SJCRH30 (cell line): Measurements from ENCODE around the gene RNF208. TPM values are rescaled to one million over a fixed set of nuclear protein-coding genes. Genes with fewer than 3 reads are reported as not detected.

Source experiments
- DNase-seq, 2 experiments: peaks; one replicate each; pipeline ENCODE4 v3.0.0-alpha.2; 2015 to 2020
- H3K27ac ChIP-seq: fragments of 250-450 bp; sonication (Bioruptor Pico); 2 replicates; pipeline ENCODE4 v1.5.1; 2020; ENCODE audit warnings: mild to moderate bottlenecking, moderate library complexity
- H3K27me3 ChIP-seq: fragments of 250-450 bp; sonication (Bioruptor Pico); 2 replicates; pipeline ENCODE4 v1.5.1; 2020; ENCODE audit warnings: mild to moderate bottlenecking, moderate library complexity
- H3K36me3 ChIP-seq: fragments of 250-450 bp; sonication (Bioruptor Pico); 2 replicates; pipeline ENCODE4 v1.5.1; 2020; ENCODE audit warnings: mild to moderate bottlenecking, moderate library complexity
- H3K4me1 ChIP-seq: fragments of 250-450 bp; sonication (Bioruptor Pico); 2 replicates; pipeline ENCODE4 v1.5.1; 2020; ENCODE audit warnings: mild to moderate bottlenecking, moderate library complexity
- H3K4me3 ChIP-seq: fragments of 250-450 bp; sonication (Bioruptor Pico); 2 replicates; pipeline ENCODE4 v1.5.1; 2020; ENCODE audit warnings: mild to moderate bottlenecking, moderate library complexity
- H3K9me3 ChIP-seq: fragments of 250-450 bp; sonication (Bioruptor Pico); replicated peaks from 2 replicates; pipeline ENCODE4 v1.5.1; 2020; ENCODE audit warnings: mild to moderate bottlenecking, moderate library complexity
- total RNA-seq: library from RNA; depleted of rRNA; stranded (reverse); fragments of >200 nt; shearing (Covaris generic); gene quantifications from 2 replicates; pipeline ENCODE4 v1.2.3, GENCODE V29; 2014

The RNF208 gene
- total RNA-seq, 1 experiment from 2014 or later: 0.43 TPM

- peaks cover 11% of the 10 kb centered on the region; the same call in 1 of the 2 replicates for H3K36me3 ChIP-seq
- peaks cover 8% of the 10 kb centered on the region for H3K4me1 ChIP-seq
- no peak overlapping the region for H3K4me3 ChIP-seq
- no peaks in the 10 kb centered on the region for H3K9me3 ChIP-seq
- DNase-seq: no peak
- no peaks in the 10 kb centered on the region for H3K27me3 ChIP-seq
- H3K27ac ChIP-seq: no peak overlapping the region
Observed at GRCh38 chr9:137256856-137257255, 34.8 kb upstream of the RNF208 start.

- Histone ChIP-seq H3K9me3 (no peaks in the 10 kb centered on the region), H3K27ac (no peak overlapping the region), H3K4me1 (peaks cover 8% of the 10 kb centered on the region), H3K4me3 (peak overlapping the region; percentile 98; the same call in 1 of the 2 replicates), H3K27me3 (no peaks in the 10 kb centered on the region), H3K36me3 (peaks cover 11% of the 10 kb centered on the region; the same call in 1 of the 2 replicates)
- DNase-seq: no peak
Observed at GRCh38 chr9:137256362-137256761, 34.3 kb upstream of the RNF208 start.

GRCh38 chr9:137255448-137256114 is 33.5 kb upstream of the RNF208 start:
- H3K4me1 ChIP-seq: peaks cover 8% of the 10 kb centered on the region
- H3K9me3 ChIP-seq: no peaks in the 10 kb centered on the region
- no peaks in the 10 kb centered on the region; the same call in 1 of the 2 replicates for H3K27me3 ChIP-seq
- peak overlapping the region; percentile 98 for H3K4me3 ChIP-seq
- peak overlapping the region; percentile 37; the same call in 1 of the 2 replicates for H3K27ac ChIP-seq
- peak; percentile 67 to 73 for DNase-seq
- H3K36me3 ChIP-seq: peaks cover 11% of the 10 kb centered on the region; the same call in 1 of the 2 replicates

GRCh38 chr9:137254624-137255447 is 32.8 kb upstream of the RNF208 start, which contains the start of gene NELFB:
NELFB (plus strand) TSS chr9:137255327.
- peak; percentile 93 to 94 for DNase-seq
- Histone ChIP-seq H3K4me3 (peak within 1 kb of the TSS; percentile 98), H3K27me3 (peaks cover 4% of the 10 kb centered on the region), H3K4me1 (peaks cover 8% of the 10 kb centered on the region), H3K9me3 (no peaks in the 10 kb centered on the region), H3K27ac (peak within 1 kb of the TSS; percentile 37; the same call in 1 of the 2 replicates), H3K36me3 (peaks cover 9% of the 10 kb centered on the region; the same call in 1 of the 2 replicates)

GRCh38 chr9:137253717-137254623 is 31.9 kb upstream of the RNF208 start:
- H3K27ac ChIP-seq: no peak overlapping the region
- peaks cover 10% of the 10 kb centered on the region for H3K27me3 ChIP-seq
- peak in 1 of 2 experiments; percentile 41 for DNase-seq
- H3K9me3 ChIP-seq: no peaks in the 10 kb centered on the region
- H3K4me3 ChIP-seq: peak overlapping the region; percentile 98
- peaks cover 8% of the 10 kb centered on the region; the same call in 1 of the 2 replicates for H3K36me3 ChIP-seq
- H3K4me1 ChIP-seq: peaks cover 8% of the 10 kb centered on the region

GRCh38 chr9:137252555-137253506 is 30.8 kb upstream of the RNF208 start:
- no peak for DNase-seq
- Histone ChIP-seq H3K27ac (no peak overlapping the region), H3K36me3 (0 out of 2 replicates have a peak, but pooled peaks cover 3% of the 10 kb centered on the region), H3K4me1 (peaks cover 8% of the 10 kb centered on the region), H3K4me3 (no peak overlapping the region), H3K27me3 (peaks cover 15% of the 10 kb centered on the region), H3K9me3 (no peaks in the 10 kb centered on the region)

- H3K4me3 ChIP-seq: no peak overlapping the region
- no peaks in the 10 kb centered on the region for H3K9me3 ChIP-seq
- H3K4me1 ChIP-seq: peaks cover 14% of the 10 kb centered on the region
- no peak overlapping the region for H3K27ac ChIP-seq
- H3K27me3 ChIP-seq: peaks cover 18% of the 10 kb centered on the region
- 0 out of 2 replicates have a peak, but pooled peaks cover 3% of the 10 kb centered on the region for H3K36me3 ChIP-seq
- DNase-seq: no peak
Observed at GRCh38 chr9:137251490-137252268, 29.6 kb upstream of the RNF208 start.

- Histone ChIP-seq H3K27ac (no peak within 1 kb of the TSS), H3K36me3 (0 out of 2 replicates have a peak, but pooled peaks cover under 1% of the 10 kb centered on the region), H3K4me1 (peaks cover 13% of the 10 kb centered on the region), H3K9me3 (no peaks in the 10 kb centered on the region), H3K27me3 (peaks cover 18% of the 10 kb centered on the region), H3K4me3 (no peak within 1 kb of the TSS)
- no peak for DNase-seq
Observed at GRCh38 chr9:137251194-137251461, 29.1 kb upstream of the RNF208 start, which contains the start of gene STPG3. STPG3 (plus strand) TSS chr9:137251286; CDS start chr9:137251287, 1 bp downstream.

GRCh38 chr9:137250329-137251193 is 28.5 kb upstream of the RNF208 start:
- H3K4me3 ChIP-seq: no peak overlapping the region
- DNase-seq: no peak
- no peaks in the 10 kb centered on the region for H3K36me3 ChIP-seq
- H3K9me3 ChIP-seq: no peaks in the 10 kb centered on the region
- H3K4me1 ChIP-seq: peaks cover 11% of the 10 kb centered on the region
- peaks cover 18% of the 10 kb centered on the region for H3K27me3 ChIP-seq
- no peak overlapping the region for H3K27ac ChIP-seq

- Histone ChIP-seq H3K36me3 (peaks cover 10% of the 10 kb centered on the region), H3K4me3 (no peak overlapping the region), H3K27me3 (peaks cover 18% of the 10 kb centered on the region), H3K4me1 (peaks cover 8% of the 10 kb centered on the region; the same call in 1 of the 2 replicates), H3K27ac (no peak overlapping the region), H3K9me3 (no peaks in the 10 kb centered on the region)
- no peak for DNase-seq
Observed at GRCh38 chr9:137247916-137248175, 25.8 kb upstream of the RNF208 start.

GRCh38 chr9:137247135-137247915 is 25.3 kb upstream of the RNF208 start:
- peaks cover 18% of the 10 kb centered on the region for H3K27me3 ChIP-seq
- H3K4me3 ChIP-seq: no peak overlapping the region
- H3K27ac ChIP-seq: no peak overlapping the region
- H3K9me3 ChIP-seq: no peaks in the 10 kb centered on the region
- peaks cover 15% of the 10 kb centered on the region for H3K36me3 ChIP-seq
- DNase-seq: peak in 1 of 2 experiments; percentile 52
- H3K4me1 ChIP-seq: peaks cover 11% of the 10 kb centered on the region; the same call in 1 of the 2 replicates
